Measurements from ENCODE around the gene SMAP1. TPM values are rescaled to one million over a fixed set of nuclear protein-coding genes. Genes with fewer than 3 reads are reported as not detected.

Gene SMAP1
- total RNA-seq, 4 donors from 2014 or later = 29.4 to 36.6 (median 35.8) TPM

DNA sequence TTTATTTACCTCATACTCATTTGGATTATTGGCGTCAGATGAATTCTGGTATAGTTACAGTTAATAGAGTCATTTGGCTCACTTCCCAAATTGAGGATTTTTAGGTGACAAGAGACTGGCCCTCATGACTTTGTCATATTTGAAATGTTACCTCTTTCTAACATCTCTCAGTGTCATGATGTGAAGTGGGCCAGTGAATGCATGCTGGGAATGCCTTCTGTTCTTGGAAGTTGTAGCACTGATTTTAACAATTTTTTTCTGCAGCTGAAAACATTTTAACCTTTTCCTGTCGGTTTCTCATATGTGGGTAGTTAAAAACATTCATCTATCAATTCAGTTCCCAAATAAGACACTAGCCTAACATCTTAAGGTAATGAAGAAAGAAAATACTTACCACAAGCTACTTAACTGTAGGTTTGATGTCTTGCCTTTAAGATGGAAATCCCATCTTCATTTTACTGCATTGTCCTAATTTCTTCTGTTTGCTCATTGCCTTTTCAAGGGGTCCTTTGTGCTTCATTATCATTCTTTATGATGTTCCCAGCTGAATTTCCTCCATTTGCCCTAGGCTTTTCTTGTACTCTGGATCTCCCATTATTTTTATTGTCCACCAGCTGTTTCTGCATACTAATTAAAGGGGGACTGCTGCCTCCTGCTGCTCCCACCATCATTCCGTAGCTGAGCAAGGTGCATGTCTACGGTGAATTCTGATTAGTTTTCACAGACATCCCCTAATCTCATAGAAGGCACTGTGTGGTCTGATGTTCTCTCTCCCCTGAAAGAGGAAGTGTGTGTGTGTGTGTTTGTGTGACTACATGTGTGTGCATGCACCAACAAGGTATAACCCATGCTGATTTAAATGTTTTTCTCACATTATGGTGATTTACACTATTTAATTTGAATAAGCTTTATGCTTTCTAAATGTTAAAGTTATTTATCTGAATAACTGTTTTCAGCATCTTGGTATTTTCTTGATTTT, 179.7 kb downstream of the SMAP1 start:
- Histone ChIP-seq H3K9me3 (no peaks in the 10 kb centered on the region), H3K4me1 (no peaks in the 10 kb centered on the region), H3K36me3 (no peaks in the 10 kb centered on the region), H3K4me3 (no peak overlapping the region), H3K27me3 (no peaks in the 10 kb centered on the region), H3K27ac (no peak overlapping the region)
- no peak for DNase-seq
- ATAC-seq = no peak
- TF ChIP-seq POLR2A (IDR thresholded peaks at IDR 0.05) = no peak
- TF ChIP-seq, protein P1, sequence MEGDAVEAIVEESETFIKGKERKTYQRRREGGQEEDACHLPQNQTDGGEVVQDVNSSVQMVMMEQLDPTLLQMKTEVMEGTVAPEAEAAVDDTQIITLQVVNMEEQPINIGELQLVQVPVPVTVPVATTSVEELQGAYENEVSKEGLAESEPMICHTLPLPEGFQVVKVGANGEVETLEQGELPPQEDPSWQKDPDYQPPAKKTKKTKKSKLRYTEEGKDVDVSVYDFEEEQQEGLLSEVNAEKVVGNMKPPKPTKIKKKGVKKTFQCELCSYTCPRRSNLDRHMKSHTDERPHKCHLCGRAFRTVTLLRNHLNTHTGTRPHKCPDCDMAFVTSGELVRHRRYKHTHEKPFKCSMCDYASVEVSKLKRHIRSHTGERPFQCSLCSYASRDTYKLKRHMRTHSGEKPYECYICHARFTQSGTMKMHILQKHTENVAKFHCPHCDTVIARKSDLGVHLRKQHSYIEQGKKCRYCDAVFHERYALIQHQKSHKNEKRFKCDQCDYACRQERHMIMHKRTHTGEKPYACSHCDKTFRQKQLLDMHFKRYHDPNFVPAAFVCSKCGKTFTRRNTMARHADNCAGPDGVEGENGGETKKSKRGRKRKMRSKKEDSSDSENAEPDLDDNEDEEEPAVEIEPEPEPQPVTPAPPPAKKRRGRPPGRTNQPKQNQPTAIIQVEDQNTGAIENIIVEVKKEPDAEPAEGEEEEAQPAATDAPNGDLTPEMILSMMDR (IDR thresholded peaks at IDR 0.05 in 4 of 5, conservative IDR thresholded peaks at IDR 0.05 in 1 of 5) = no peak
- in situ Hi-C loops (cut with MboI; ENCODE audit: low sequenced_read_pairs in 4 of 4) (no loop called here), intact Hi-C loops (cut with DNase I; ENCODE audit: low total_unique reads) (no loop called here)

DNA sequence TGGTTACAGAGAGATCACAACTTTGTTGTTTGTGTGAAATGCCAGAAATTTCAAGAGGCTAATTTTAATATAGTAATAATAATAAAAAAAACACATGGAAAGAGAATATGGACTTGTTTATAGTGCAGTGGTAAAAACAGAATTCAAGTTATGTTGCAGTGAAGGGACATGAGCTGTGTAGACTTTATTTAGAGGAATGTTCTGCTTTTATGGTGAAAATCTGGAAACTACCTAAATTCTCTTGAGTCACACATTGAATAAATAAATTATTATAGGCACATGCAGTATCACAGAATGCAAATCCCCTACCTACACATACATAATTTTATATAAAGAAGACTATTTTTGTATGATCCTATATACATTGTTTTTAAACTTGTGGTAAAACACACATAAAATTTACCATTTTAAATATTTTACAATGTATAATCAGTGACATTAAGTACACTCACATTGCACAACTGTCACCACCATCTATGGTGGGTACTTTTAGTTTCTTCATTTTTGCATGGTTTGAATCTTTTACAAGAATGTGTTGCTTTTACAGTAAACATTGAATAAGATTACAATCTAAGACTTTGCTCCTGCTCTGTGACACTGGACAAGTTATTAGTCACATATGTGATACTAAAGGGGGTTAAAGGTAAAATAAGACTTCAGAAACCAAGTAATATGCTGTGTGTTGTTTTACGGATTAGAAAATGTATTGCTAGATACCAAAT, 181.8 kb downstream of the SMAP1 start:
- in situ Hi-C loops (cut with MboI; ENCODE audit: low sequenced_read_pairs in 4 of 4) (no loop called here), intact Hi-C loops (cut with DNase I; ENCODE audit: low total_unique reads) (no loop called here)
- Histone ChIP-seq H3K27ac (no peak overlapping the region), H3K36me3 (peaks cover 0 to 3% of the 10 kb centered on the region in 2 donors), H3K9me3 (no peaks in the 10 kb centered on the region), H3K4me3 (no peak overlapping the region), H3K4me1 (no peaks in the 10 kb centered on the region), H3K27me3 (no peaks in the 10 kb centered on the region)
- TF ChIP-seq, protein P1 (IDR thresholded peaks at IDR 0.05 in 4 of 5, conservative IDR thresholded peaks at IDR 0.05 in 1 of 5) = no peak
- TF ChIP-seq POLR2A (IDR thresholded peaks at IDR 0.05) = no peak
- DNase-seq = no peak
- ATAC-seq = no peak

DNA sequence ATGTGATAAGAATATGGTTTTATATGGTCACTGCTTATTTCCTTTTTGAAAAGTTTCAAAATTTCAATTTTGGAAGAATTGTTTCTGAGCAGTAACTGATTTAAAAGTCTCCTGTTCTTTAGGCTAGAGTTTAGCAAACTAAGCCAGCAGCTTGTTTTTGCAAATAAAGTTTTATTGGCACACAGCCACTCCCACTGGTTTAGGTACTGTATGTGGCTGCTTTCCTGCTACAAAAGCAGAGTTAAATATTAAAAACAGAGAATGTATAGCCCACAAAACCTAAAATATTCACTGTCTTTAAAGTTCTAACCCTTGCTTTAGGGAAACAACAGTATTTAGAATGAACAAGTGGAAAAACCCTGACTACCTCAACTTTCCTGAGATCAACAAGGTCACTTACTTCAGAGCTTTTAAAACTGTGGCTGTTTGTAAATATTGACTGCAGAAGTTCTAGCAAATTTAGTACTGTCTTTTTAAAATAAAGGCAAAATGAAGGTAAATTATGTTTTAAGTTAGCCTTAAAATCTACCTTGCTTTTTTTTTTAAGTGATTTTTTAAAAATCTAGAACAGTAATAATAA, 185.1 kb downstream of the SMAP1 start:
- Histone ChIP-seq H3K4me1 (no peaks in the 10 kb centered on the region), H3K27me3 (no peaks in the 10 kb centered on the region), H3K36me3 (peaks cover 0 to 3% of the 10 kb centered on the region in 2 donors), H3K4me3 (no peak overlapping the region), H3K9me3 (no peaks in the 10 kb centered on the region), H3K27ac (no peak overlapping the region)
- TF ChIP-seq POLR2A (IDR thresholded peaks at IDR 0.05) = no peak
- TF ChIP-seq, protein P1 (IDR thresholded peaks at IDR 0.05 in 4 of 5, conservative IDR thresholded peaks at IDR 0.05 in 1 of 5) = no peak
- ATAC-seq (no peak), DNase-seq (no peak)
- in situ Hi-C loops (cut with MboI; ENCODE audit: low sequenced_read_pairs in 4 of 4) = no loop called here
- intact Hi-C loops (cut with DNase I; ENCODE audit: low total_unique reads) = no loop called here

DNA sequence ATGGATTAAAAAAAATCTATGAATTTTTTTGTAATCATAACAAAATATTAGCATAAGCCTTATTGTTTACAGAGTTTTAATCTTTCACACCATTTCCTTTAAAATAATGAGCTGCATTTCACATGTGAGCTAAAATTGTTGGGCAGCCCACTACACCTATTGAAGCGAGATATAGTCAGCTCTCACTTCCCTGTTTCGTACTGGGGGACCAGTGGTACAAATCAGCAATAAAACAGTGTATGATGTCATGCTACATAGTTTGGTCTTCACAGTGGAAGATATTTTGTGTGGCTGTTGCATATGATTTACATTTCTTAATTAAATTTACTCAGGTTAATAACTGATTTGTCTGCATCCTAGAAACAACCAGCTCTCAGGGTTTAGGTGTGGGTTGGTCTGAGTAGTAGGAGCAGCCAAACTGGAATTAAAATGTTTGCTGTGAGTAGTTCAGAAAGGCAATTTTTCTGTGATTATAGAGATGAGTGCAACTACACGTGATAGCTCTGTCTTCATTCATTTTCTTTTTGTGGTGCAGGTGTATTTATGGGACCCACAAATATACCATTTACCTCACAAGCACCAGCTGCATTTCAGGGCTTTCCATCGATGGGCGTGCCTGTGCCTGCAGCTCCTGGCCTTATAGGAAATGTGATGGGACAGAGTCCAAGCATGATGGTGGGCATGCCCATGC, 189.8 kb downstream of the SMAP1 start:
- Histone ChIP-seq H3K27ac (no peak overlapping the region), H3K9me3 (no peaks in the 10 kb centered on the region), H3K27me3 (no peaks in the 10 kb centered on the region), H3K36me3 (peaks cover 0 to 2% of the 10 kb centered on the region in 2 donors), H3K4me3 (no peak overlapping the region), H3K4me1 (no peaks in the 10 kb centered on the region)
- no peak for TF ChIP-seq POLR2A (IDR thresholded peaks at IDR 0.05)
- TF ChIP-seq, protein P1 (IDR thresholded peaks at IDR 0.05 in 4 of 5, conservative IDR thresholded peaks at IDR 0.05 in 1 of 5) = no peak
- in situ Hi-C loops (cut with MboI; ENCODE audit: low sequenced_read_pairs in 4 of 4) = no loop called here
- DNase-seq (no peak), ATAC-seq (no peak)
- intact Hi-C loops (cut with DNase I; ENCODE audit: low total_unique reads) = no loop called here
